Cardiac septum (tissue), 1 donor: ENCODE measurements around the gene CFAP57. TPM values are rescaled to one million over a fixed set of nuclear protein-coding genes. Genes with fewer than 3 reads are reported as not detected.
"Not testable (repeated sequence)": the region's sequence is repeated elsewhere in the genome, so short reads cannot be mapped to it uniquely, and the experiment has no call there.

Source experiments
- DNase-seq: peaks from one replicate; pipeline ENCODE4 v3.0.0-alpha.2; 2020; ENCODE audit warnings: low spot score
- intact Hi-C: fragments of 100-400 bp; cut with DNase I; formaldehyde crosslinking; loops from one replicate; pipeline ENCODE4 v1.14.0; 2022
- total RNA-seq: library from RNA; stranded (reverse); fragmentation: NEBNext Ultra II Directional; extraction: Animal tissue kit (Norgen Biotek cat#: 25700); gene quantifications from one replicate; pipeline ENCODE4 v1.2.1, GENCODE V29; 2021
- donor health status: DM: no; HTN: no; CAD: no.

CFAP57 gene
- total RNA-seq, 1 donor from 2014 or later = 0.13 TPM

DNA sequence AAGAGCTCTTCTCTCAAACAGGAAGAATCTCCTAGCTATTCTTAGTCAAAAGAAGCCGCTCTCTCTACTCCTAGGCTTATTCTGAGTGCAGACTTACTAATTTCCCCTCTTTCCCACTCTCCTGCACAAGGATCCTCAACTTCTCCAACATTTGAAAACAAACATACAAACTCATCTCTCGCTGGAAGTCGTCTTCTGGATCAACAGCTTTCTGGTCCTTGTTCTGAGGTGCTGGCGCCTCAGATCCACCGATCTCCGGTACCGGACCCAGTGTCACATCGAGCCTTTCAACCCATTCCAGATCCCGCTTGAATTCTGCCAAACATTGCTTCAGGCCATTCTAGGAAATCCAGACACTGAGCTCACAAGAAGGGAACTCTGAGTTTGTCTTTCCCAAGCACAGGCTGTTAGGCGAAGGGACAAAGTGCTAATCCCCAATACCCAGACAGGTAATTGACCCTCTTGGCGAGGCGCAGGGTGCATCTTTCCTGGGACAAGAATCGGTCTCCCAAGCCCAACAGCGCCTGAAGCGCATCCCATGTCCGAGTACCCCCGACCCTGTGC lies 736 bp upstream of the CFAP57 start:
- intact Hi-C loops = no loop called here
- no peak for DNase-seq

DNA sequence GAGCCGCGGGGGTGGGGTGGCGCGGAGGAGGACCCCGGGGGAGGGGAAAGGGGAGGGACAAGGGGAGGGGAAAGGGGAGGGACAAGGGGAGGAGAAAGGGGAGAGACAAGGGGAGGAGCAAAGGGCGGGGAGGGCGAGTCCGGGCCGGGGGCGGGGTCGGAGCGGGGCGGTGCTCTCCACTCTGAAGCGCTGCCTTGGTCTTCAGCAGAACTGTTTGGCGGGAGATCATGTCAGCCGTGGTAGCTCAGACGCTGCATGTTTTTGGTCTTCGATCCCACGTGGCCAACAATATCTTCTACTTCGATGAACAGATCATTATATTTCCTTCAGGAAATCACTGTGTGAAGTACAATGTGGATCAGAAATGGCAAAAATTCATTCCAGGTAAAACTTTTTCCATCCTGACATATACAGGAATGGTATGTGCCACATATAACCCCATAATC lies 420 bp downstream of the CFAP57 start:
- intact Hi-C loops = no loop called here
- peak; percentile 93 for DNase-seq

DNA sequence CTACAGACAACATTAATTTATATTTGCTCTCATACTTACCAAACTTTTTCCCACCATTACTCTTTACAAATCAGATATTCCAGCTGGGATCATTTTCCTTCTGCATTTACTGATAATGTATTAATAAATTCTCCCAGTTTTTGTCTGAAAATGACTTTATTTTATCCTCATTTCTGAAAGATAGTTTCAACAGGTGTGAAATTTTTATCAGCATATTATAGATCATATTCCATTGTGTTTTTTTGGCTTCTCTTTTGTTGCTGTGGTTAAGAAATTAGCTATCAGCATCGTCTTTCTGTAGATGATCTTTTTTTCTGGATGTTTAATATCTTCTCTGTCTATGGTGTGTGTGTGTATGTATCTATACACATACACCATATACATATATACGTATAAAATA lies 2.7 kb downstream of the CFAP57 start:
- intact Hi-C loops = no loop called here

DNA sequence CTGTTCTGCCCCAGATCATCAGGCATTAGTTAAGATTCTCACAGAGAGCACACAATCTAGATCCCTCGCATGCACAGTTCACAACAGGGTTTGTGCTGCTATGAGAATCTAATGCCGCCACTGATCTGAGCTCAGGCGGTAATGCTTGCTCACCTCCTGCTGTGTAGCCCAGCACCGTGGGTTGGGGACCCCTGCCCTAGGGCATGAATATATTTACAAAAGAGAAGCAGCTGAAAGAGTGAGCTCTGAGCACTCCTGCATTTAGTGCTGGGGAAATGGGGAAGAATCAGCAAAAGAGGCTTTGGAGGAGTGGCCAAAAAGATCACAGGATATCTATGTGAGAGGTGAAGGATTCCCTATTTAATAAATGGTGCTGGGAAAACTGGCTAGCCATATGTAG lies 5.6 kb downstream of the CFAP57 start:
- intact Hi-C loops = no loop called here
- no peak for DNase-seq

More for the DNA sequence above, 2.7 kb downstream of the CFAP57 start:
- no peak for DNase-seq

- no peak for DNase-seq
- intact Hi-C loops = no loop called here
Observed at GRCh38 chr1:43184388-43184787, 12.3 kb downstream of the CFAP57 start.

GRCh38 chr1:43184995-43185394 lies 12.9 kb downstream of the CFAP57 start:
- no peak for DNase-seq
- intact Hi-C loops = no loop called here

DNA sequence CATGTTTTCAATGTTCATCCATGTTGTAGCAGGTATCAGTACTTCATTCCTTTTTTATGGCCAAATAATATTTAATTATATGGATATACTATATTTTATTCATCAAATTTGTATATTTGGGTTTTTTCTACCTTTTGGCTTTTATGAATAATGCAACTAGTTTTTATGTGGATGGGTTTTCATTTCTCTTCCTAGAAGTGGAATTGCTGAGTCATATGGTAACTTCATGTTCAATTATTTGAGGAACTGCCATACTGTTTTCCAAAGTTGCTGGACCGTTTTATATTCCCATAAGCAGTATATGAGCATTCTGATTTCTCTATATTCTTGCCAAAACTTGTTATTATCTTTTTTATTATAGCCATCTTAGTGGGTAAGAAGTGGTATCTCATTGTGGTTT lies 16.0 kb downstream of the CFAP57 start:
- DNase-seq = no peak
- intact Hi-C loops = no loop called here

- intact Hi-C loops = no loop called here
- DNase-seq = no peak
Observed at GRCh38 chr1:43194509-43194908, 22.4 kb downstream of the CFAP57 start.

DNA sequence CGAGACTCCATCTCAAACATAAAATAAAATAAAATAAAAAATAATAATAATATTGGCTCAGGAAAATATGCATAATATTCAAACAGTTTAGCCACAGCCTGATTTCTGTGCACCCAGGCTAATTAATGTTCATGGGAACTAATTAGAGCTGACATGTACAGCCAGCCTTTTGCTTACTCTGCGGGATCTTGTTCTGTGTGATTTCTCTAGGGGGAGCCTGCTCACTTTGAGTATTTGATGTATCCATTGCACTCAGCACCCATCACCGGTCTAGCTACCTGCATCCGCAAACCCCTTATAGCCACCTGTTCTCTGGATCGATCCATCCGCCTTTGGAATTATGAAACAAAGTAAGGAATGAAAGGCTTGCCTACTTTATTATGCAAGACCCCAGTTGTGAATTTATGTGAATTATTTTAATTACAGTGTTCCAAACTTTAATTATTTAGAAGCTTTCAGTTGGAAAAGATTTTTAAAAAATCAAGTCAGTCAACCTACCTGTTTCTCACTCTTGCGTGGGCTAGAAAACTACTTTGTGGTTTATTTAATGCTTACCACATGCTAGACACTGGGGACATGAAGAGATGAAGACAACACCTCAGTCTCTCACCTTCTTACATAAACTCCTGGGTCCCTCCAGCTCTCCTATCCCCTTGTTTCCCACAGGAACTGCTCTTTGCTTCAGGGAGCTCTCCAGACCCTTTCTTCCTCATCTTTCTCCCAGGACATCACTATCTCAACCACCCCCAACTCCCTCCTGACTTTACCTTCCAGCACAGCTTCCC lies 25.4 kb downstream of the CFAP57 start:
- DNase-seq = no peak
- intact Hi-C loops = no loop called here

- intact Hi-C loops = no loop called here
- DNase-seq = no peak
Observed at GRCh38 chr1:43199093-43199726, 27.1 kb downstream of the CFAP57 start.

DNA sequence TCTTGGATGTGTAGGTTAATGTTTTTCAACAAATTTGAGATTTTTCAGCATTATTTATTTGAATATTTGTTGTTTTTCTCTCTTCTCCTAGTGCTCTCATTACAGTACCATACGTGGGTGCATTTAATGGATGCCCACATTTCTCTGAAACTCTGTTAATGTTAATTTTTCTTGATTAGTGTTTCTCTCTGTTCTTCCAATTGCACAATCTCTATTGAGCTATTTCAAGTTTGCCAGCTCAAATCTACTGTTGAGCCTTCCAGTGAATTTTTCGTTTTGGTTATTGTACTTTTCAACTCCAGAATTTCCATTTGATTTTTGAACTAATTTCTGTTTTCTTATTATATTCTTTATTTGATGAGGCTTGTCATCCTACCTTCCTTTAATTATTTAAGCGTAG lies 31.7 kb downstream of the CFAP57 start:
- intact Hi-C loops = no loop called here
- DNase-seq = no peak

- intact Hi-C loops = no loop called here
- DNase-seq = no peak
Observed at GRCh38 chr1:43204394-43204793, 32.3 kb downstream of the CFAP57 start.

- intact Hi-C loops = no loop called here
Observed at GRCh38 chr1:43205671-43206070, 33.5 kb downstream of the CFAP57 start.

DNA sequence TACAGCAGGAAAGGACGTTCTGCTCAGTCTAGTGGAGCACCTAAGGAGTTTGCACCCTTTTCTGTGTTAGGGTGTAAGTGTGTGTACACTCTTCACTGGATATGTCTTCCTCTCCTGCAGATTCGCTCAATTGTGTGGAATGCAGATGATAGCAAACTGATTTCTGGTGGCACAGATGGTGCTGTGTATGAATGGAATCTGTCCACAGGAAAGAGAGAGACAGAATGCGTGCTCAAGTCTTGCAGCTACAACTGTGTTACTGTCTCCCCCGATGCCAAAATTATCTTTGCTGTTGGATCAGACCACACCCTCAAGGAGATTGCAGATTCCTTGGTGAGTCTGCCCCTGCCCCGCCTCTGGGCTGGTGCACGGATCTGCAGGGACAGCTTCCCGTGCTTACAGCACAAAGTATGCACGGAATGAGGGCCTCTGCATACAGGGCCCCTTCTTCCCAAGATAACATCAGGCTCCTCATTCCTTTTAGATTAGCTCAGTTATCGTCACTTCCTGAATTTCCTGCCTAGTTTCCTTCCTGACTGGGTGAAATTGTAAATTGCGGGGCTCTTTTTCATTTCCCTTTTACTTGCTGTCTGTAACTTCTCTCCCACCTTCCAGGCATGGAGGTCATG lies 34.6 kb downstream of the CFAP57 start:
- intact Hi-C loops = no loop called here
- no peak for DNase-seq

More at GRCh38 chr1:43205671-43206070, 33.5 kb downstream of the CFAP57 start:
- no peak for DNase-seq

DNA sequence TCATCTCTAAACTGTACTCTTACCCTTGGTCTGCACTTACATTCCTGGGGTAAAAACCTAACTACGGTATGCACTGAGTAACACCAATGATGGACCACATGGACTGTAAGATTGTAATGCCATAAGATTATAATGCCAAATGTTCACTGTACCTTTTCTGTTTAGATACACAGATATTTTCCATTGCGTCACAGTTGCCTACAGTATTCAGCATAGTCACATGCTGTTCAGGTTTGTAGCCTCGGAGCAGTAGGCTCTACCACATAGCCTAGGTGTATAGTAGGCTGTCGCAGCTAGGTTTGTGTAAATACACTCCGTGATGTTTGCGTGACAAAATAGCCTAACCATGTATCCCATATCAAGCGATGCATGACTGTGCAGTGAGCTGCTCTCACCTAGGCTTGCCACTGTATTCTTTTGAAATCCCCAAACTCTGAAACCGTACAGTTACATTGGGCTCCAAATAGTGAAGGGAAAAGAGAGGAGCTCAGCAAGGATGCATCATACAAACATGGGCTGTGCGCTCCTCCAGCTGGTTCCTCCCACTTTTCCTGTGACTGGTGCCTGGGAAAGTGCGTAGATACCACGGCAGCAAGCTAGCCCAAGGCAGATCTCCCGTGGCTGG lies 35.2 kb downstream of the CFAP57 start:
- intact Hi-C loops = no loop called here
- no peak for DNase-seq

DNA sequence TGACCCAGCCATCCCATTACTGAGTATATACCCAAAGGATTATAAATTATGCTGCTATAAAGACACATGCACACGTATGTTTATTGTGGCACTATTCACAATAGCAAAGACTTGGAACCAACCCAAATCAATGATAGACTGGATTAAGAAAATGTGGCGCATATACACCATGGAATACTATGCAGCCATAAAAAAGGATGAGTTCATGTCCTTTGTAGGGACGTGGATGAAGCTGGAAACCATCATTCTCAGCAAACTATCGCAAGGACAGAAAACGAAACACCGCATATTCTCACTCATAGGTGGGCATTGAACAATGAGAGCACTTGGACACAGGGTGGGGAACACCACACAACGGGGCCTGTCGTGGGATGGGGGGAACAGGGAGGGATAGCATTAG lies 36.1 kb downstream of the CFAP57 start:
- intact Hi-C loops, DNase-seq: not testable (repeated sequence)

- intact Hi-C loops = no loop called here
- no peak for DNase-seq
Observed at GRCh38 chr1:43214501-43215444, 42.6 kb downstream of the CFAP57 start.

GRCh38 chr1:43217747-43218146 lies 45.6 kb downstream of the CFAP57 start:
- DNase-seq = no peak
- intact Hi-C loops = no loop called here
